HG03575 (cell line): ENCODE data around the gene PSENEN.
"Not testable (repeated sequence)": the region's sequence is repeated elsewhere in the genome, so short reads cannot be mapped to it uniquely, and the experiment has no call there.

Experiments
- ATAC-seq: cut with Tn5 transposase; IDR thresholded peaks from one replicate; pipeline ENCODE4 v1.9.1; 2021; ENCODE audit not compliant: unreplicated experiment, insufficient number of reproducible peaks, low FRiP score; ENCODE audit errors: extremely low read depth

PSENEN gene

GRCh38 chr19:35783469-35784434 lies 38.3 kb downstream of the PSENEN start:
- no peak for ATAC-seq

GRCh38 chr19:35784503-35785338 lies 39.3 kb downstream of the PSENEN start:
- ATAC-seq = no peak

GRCh38 chr19:35785339-35785627 lies 39.8 kb downstream of the PSENEN start:
- no peak for ATAC-seq

- no peak for ATAC-seq
These were observed 41.1 kb downstream of the PSENEN start for GRCh38 chr19:35786299-35787160.

GRCh38 chr19:35787227-35787799 lies 41.9 kb downstream of the PSENEN start:
- no peak for ATAC-seq

GRCh38 chr19:35788205-35788960 lies 42.9 kb downstream of the PSENEN start:
- ATAC-seq = no peak

GRCh38 chr19:35789195-35789977 lies 43.9 kb downstream of the PSENEN start:
- ATAC-seq = no peak

GRCh38 chr19:35789978-35790944 lies 44.8 kb downstream of the PSENEN start:
- ATAC-seq = no peak

- ATAC-seq = no peak
These were observed 45.7 kb downstream of the PSENEN start for GRCh38 chr19:35790981-35791813.

GRCh38 chr19:35791814-35792279 lies 46.4 kb downstream of the PSENEN start:
- ATAC-seq = no peak

- no peak for ATAC-seq
These were observed 46.9 kb downstream of the PSENEN start for GRCh38 chr19:35792312-35792711.

- ATAC-seq = no peak
These were observed 47.4 kb downstream of the PSENEN start for GRCh38 chr19:35792888-35793287.

- ATAC-seq = no peak
These were observed 48.1 kb downstream of the PSENEN start for GRCh38 chr19:35793381-35794165.

- ATAC-seq = not testable (repeated sequence)
These were observed 50.1 kb downstream of the PSENEN start for GRCh38 chr19:35795564-35795963.
